Nephron (organoid): Measurements from ENCODE around the gene FKBP3.
"Not testable (repeated sequence)": the region's sequence is repeated elsewhere in the genome, so short reads cannot be mapped to it uniquely, and the experiment has no call there.

ENCODE experiments used
- H3K27ac Mint-ChIP-seq, 3 experiments: 2 replicates each; pipeline ENCODE4 v1.8.0; 2020; ENCODE audit warnings: mixed read lengths in 3 of 3, mild to moderate bottlenecking in 2 of 3, moderate library complexity in 1 of 3
- H3K27me3 Mint-ChIP-seq: 2 replicates; pipeline ENCODE4 v1.8.0; 2021; ENCODE audit warnings: low read depth, mild to moderate bottlenecking, moderate library complexity, mixed read lengths
- H3K36me3 Mint-ChIP-seq: 2 replicates; pipeline ENCODE4 v1.8.0; 2020; ENCODE audit warnings: low read depth, mixed read lengths
- H3K4me1 Mint-ChIP-seq: 2 replicates; pipeline ENCODE4 v1.8.0; 2020; ENCODE audit warnings: mixed read lengths
- H3K4me3 Mint-ChIP-seq, 3 experiments: 2 replicates each; pipeline ENCODE4 v1.8.0; 2020; ENCODE audit warnings: mild to moderate bottlenecking in 3 of 3, mixed read lengths in 3 of 3, moderate library complexity in 2 of 3
- H3K9me3 Mint-ChIP-seq: 2 replicates; pipeline ENCODE4 v1.8.0; 2020; ENCODE audit warnings: mixed read lengths
- CTCF ChIP-seq, 3 experiments: fragments of 200-600 bp; sonication (generic); IDR thresholded peaks; one replicate each; pipeline ENCODE4 v1.5.0; 2021; ENCODE audit warnings: antibody characterized with exemption in 3 of 3; ENCODE audit not compliant: unreplicated experiment in 3 of 3

FKBP3 gene

GRCh38 chr14:45150386-45150890 lies 16.2 kb upstream of the FKBP3 start:
- no peaks in the 10 kb centered on the region for H3K27me3 Mint-ChIP-seq
- no peak overlapping the region for H3K4me3 Mint-ChIP-seq
- H3K9me3 Mint-ChIP-seq: no peaks in the 10 kb centered on the region
- no peak overlapping the region for H3K27ac Mint-ChIP-seq
- H3K36me3 Mint-ChIP-seq: peaks cover 3% of the 10 kb centered on the region
- TF ChIP-seq CTCF (IDR thresholded peaks at IDR 0.05; ENCODE audit: unreplicated experiment in 3 of 3): no peak
- no peaks in the 10 kb centered on the region for H3K4me1 Mint-ChIP-seq

GRCh38 chr14:45149602-45150001 lies 15.3 kb upstream of the FKBP3 start:
- TF ChIP-seq CTCF (IDR thresholded peaks at IDR 0.05; ENCODE audit: unreplicated experiment in 3 of 3): no peak
- Mint-ChIP-seq H3K4me1 (no peaks in the 10 kb centered on the region), H3K4me3 (no peak overlapping the region), H3K27ac (no peak overlapping the region), H3K36me3 (peaks cover 8% of the 10 kb centered on the region), H3K27me3 (no peaks in the 10 kb centered on the region), H3K9me3 (no peaks in the 10 kb centered on the region)

- H3K9me3 Mint-ChIP-seq: no peaks in the 10 kb centered on the region
- H3K27ac Mint-ChIP-seq: no peak overlapping the region
- peaks cover 8% of the 10 kb centered on the region for H3K36me3 Mint-ChIP-seq
- H3K4me1 Mint-ChIP-seq: no peaks in the 10 kb centered on the region
- no peak overlapping the region for H3K4me3 Mint-ChIP-seq
- H3K27me3 Mint-ChIP-seq: no peaks in the 10 kb centered on the region
- no peak for TF ChIP-seq CTCF (IDR thresholded peaks at IDR 0.05; ENCODE audit: unreplicated experiment in 3 of 3)
These were observed 10.9 kb upstream of the FKBP3 start for GRCh38 chr14:45145214-45145613.

- TF ChIP-seq CTCF (IDR thresholded peaks at IDR 0.05; ENCODE audit: unreplicated experiment in 3 of 3): no peak
- Mint-ChIP-seq H3K27ac (no peak overlapping the region), H3K4me1 (no peaks in the 10 kb centered on the region), H3K4me3 (no peak overlapping the region), H3K27me3 (no peaks in the 10 kb centered on the region), H3K9me3 (no peaks in the 10 kb centered on the region), H3K36me3 (peaks cover 8% of the 10 kb centered on the region)
These were observed 10.4 kb upstream of the FKBP3 start for GRCh38 chr14:45144658-45145057.

- H3K27me3 Mint-ChIP-seq, H3K36me3 Mint-ChIP-seq, H3K9me3 Mint-ChIP-seq, H3K4me3 Mint-ChIP-seq, H3K27ac Mint-ChIP-seq: not testable (repeated sequence)
- peaks cover 12% of the 10 kb centered on the region for H3K4me1 Mint-ChIP-seq
These were observed 7.8 kb upstream of the FKBP3 start for GRCh38 chr14:45142083-45142482.

- no peak for TF ChIP-seq CTCF (IDR thresholded peaks at IDR 0.05; ENCODE audit: unreplicated experiment in 3 of 3)
- Mint-ChIP-seq H3K4me3 (no peak overlapping the region), H3K4me1 (peaks cover 15% of the 10 kb centered on the region), H3K9me3 (no peaks in the 10 kb centered on the region), H3K27ac (no peak overlapping the region), H3K27me3 (no peaks in the 10 kb centered on the region), H3K36me3 (peaks cover 4% of the 10 kb centered on the region)
These were observed 6.4 kb upstream of the FKBP3 start for GRCh38 chr14:45140661-45141187.
